Globus pallidus (tissue), 1 donor: Measurements from ENCODE around the gene SLC1A5.
"Not testable (repeated sequence)": the region's sequence is repeated elsewhere in the genome, so short reads cannot be mapped to it uniquely, and the experiment has no call there.

Experiments used
- DNase-seq: peaks from one replicate; pipeline ENCODE4 v3.0.0-alpha.2; 2015; ENCODE audit warnings: low spot score

The SLC1A5 gene

GRCh38 chr19:46788262-46788967 is at the start of gene SLC1A5:
SLC1A5 (minus strand) TSS chr19:46788594; CDS start chr19:46787965, 629 bp downstream.
- peak; percentile 66 for DNase-seq

DNA sequence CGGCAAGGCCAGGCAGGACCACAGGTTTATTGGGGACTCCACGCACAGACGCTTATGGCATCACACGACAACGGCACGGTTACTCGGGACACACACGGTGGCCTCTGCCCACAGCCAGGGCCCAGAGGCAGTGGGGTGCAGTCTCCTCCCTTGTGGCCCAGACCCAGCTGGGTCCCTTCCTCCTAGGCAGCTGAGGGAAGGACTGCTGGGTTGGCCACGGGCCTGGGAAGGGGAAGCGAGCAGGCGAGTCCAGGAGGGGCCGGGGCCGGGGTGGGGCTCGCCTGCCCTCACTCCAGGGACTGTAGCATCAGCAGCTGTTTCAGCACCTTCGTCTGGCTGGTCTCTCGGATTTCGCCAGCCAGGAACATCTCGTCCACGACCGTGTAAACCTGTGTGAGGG is 49.8 kb upstream of the SLC1A5 start:
- no peak for DNase-seq

DNA sequence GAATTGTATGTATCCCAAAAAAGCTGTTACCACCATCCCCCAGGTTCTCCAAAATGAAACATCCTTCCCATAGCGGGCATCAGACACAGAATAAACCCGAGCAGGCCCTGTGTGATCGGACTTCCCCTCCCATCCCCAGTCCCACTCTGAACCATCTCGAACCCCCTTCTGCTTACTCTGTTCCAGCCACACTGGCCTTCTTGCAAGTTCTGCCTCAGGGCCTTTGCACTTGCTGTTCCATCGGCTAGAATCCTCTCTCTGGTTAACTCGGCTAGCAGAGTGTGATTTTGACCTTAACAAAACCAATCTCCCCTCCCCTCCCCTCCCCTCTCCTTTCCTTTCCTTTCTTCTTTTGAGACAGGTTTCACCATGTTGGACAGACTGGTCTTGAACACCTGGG is 46.6 kb upstream of the SLC1A5 start:
- DNase-seq: no peak

- no peak for DNase-seq
Observed at GRCh38 chr19:46834121-46834520, 45.7 kb upstream of the SLC1A5 start.

DNA sequence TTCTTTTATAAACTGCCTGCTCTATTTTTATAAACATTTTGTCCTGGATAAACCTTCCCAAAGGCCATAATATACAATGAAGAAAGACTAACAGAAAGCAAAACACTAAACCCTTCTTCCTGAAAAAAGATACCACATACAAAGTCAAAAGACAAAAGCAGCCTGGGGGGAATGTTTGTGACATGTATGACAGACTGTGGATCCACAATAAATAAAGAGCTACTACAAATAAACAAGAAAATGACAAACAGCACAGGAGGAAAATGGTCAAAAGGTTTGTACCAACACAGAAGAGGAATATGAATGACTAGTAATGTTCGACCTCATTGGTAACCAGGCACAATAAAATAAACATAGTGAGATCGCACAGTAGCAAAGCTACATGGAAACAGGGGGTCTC is 42.5 kb upstream of the SLC1A5 start:
- no peak for DNase-seq

- DNase-seq: no peak
Observed at GRCh38 chr19:46828484-46828883, 40.1 kb upstream of the SLC1A5 start.

DNA sequence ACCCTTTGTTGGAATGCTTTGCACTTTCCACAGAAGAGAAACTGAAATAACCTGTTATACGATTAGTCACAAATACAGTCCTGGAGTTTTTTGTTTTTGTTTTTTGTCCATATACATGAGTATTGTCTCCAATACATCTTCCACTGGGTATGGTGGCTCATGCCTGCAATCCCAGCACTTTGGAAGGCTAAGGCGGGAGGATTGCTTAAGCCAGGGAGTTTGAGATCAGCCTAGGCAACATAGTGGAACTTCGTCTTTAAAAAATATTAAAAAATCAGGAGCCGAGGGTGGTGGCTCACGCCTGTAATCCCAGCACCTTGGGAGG is 37.3 kb upstream of the SLC1A5 start:
- DNase-seq: no peak

DNA sequence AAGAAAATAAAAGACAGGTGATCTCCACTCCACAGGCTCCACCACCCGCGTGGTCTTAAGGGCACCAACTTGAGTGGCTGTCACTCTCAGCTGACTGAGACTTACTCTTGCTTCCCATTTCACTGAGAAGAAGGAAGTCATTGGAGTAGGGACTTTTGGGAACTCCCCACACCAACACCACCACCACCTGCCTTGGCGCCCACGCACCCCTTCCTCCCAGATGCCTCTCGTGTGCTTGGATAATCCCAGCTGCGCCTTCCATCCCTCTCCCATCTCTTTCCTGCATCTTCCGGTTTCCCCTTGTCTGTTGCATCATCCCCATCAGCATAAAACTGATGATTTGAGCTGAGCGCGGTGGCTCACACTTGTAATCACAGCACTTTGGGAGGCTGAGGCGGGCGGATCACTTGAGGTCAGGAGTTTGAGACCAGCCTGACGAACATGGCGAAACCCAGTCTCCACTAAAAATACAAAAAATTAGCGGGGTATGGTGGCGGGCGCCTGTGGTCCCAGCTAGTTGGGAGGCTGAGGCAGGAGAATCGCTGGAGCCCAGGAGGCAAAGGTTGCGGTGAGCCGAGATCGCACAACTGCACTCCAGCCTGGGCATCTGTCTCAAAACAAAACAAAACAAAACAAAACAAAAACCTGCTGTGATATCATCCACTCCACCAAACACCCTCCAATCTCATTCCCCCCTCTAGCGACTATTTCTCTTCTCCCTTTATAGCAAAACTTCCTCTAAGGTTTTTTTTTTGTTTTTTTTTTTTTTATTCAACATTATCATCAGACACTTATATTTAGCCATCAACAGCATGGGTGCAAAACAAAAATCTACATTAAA is 36.7 kb upstream of the SLC1A5 start:
- peak; percentile 36 for DNase-seq

DNA sequence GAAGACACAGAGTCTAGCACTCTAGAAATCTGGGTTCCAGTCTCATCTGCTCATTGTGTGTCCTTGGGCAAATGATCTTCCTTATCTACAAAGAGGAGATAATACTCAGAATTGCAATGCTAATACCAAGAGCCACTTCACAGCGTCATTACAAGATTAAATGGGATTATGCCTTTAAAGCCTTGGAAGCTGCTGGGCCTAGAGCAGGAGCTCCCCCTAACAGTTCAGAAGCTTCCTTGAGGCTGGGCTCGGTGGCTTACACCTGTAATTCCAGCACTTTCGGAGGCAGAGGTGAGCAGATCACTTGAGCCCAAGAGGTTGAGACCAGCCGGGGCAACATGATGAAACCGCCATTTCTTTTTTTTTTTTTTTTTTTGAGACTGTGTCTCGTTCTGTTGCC is 34.7 kb upstream of the SLC1A5 start:
- DNase-seq: no peak

GRCh38 chr19:46822410-46822787 is 34.0 kb upstream of the SLC1A5 start:
- DNase-seq: not testable (repeated sequence)

DNA sequence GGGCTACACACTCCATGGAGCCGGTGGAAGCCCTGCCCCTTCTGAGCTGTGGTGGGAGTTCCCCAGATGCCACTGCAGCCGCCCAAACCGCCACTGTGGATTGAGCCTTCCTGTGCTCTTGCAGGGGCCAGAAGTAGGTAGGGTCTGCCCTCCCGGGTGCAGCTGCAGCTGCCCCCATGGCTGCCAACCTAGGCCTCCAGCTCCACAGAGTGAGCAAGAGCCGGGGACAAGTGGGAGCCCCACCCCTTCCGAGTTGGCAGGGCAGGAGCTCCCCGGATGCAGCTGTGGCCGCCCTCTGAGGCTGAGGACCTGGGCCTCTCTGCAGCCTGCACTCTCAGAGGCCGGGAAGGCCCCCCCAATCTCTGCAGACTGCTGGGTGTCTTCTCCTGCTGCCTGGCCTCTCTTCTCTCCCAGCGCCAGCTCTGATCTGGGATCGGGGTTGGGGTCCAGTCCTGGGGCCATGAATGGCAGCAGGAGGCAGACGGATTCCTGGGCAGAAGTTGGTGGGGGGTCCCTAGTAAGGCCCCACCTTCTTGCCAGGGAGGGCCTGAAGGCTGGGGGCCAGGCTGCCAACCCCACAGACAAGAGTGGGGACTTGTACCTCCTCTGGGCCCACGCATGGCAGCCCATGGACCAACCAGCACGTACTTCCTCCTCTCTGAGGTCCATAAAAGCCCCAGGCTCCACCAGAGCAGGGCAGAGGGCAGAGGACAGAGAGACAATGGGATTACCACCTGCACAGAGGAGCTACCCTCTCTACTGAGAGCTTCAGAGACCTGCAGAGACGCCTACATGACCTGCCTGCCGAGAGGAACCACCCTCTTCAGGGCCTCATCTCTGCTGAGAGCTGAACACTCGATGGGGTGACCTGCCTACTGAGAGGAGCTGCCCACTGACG is 33.4 kb upstream of the SLC1A5 start:
- DNase-seq: no peak

GRCh38 chr19:46818812-46819211 is 30.4 kb upstream of the SLC1A5 start:
- no peak for DNase-seq

GRCh38 chr19:46815833-46816627 is 27.6 kb upstream of the SLC1A5 start:
- no peak for DNase-seq

DNA sequence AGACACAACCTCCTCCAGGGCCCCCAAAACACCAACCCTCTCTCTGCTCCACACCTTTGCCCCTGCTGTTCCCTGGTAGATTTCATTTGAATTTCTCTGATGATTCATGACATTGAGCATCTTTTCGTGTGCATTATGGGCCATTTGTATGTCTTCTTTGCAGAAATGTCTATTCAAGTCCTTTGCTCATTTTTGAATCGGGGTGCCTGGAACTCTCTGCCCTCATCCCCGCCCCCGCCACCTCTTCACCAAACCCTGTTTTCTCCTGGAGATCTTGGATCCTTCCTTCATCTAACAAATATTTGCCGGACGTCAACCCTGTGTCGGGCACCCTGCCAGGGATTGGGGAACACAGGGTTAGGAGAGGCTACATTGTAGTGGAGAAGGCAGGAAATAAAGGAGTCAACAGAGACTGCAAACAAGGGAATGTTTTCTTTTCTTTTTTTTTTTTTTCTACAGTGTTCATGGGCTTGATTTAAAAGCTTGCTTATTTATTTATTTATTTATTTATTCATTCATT is 25.5 kb upstream of the SLC1A5 start:
- DNase-seq: no peak

DNA sequence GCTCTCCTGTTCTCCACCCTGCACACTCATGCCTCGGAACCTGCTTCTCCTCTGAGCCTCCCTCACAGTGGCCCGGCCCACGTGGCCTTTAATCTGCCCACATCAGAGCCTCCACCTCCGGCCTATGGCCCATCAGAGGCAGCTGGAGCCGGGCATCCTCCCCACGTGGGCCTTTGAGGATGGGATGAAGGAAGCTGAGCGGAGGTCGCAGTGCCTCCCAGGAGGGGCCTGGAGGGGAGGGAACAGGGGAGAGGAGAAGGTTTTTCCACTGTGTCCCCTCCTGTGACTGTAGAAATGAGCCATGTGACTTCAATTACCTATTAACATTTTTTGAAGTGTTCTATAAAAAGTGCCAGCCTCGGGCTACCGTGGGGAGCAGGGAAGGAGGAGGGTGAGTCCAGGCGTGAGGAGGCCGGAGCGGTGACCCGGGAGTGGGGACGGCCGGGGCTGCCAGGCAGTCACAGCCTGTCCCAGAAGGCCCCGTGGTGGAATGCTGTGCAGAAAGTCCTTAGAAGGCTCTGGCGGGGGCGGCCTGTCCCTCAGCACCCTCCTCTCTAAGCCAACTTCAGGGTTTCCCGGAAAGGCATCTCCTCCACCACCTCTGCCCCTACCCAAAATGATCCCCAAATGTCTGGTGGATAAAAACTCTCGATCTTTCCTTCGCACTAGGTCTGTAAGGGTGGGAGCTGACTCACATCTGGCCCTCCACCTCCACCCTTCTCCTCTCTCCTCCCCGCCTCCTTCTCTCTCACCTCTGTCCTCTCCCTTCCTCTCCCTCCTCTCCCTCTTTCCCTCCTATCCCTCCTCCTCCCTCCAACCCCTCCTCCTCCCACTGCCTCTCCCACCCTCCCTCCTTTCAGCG is 24.8 kb upstream of the SLC1A5 start:
- DNase-seq: no peak

GRCh38 chr19:46809534-46810272 is 21.3 kb upstream of the SLC1A5 start:
- DNase-seq: no peak

DNA sequence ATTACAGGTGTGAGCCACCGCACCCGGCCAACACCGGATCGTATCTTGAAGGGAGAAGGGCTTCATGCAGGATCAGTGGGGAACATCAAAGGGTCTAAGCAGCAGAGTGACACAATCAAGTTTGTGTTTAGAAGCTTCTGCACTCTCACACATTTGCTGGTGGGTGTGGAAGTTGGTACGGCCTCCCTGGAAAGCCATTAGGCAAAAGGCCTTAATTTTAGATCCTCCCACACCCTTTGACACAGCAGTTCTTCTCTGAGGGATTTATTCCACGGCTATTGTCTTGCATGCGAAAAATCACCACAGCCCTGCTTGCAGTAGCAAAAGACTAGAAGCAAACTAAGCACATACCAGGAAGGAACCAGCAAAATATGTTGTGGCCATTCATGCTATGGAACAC is 18.3 kb upstream of the SLC1A5 start:
- DNase-seq: no peak

DNA sequence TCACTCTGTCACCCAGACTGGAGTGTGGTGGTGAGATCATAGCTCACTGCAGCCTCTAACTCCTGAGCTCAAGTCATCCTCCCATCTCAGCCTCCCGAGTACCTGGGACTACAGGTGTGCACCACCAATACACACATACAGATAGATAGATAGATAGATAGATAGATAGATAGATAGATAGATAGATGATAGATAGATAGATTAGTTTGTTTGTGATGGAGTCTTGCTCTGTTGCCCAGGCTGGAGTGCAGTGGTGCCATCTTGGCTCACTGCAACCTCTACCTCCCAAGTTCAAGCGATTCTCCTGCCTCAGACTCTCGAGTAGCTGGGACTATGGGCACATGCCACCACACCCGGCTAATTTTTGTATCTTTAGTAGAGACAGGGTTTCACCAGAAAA is 16.0 kb upstream of the SLC1A5 start:
- DNase-seq: not testable (repeated sequence)

DNA sequence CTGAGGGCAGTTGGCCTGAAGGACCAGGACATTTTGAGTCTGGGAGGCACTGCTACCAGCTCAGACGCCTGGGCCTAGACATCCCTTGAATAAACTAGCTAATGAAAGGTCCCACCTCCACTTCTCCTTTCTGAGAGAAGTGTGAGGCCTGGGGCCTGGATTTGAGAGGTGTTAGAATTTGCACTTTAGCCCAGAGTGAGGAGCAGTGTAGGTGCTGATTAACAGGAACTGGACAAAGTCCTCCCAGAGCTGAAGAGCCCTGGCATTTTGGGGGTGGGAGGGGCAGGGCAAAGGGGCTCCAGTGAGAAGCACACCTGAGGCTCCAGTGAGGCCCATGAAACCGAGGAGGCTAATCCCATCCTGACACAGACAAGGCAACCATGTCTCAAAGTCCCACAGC is 15.2 kb upstream of the SLC1A5 start:
- DNase-seq: no peak

DNA sequence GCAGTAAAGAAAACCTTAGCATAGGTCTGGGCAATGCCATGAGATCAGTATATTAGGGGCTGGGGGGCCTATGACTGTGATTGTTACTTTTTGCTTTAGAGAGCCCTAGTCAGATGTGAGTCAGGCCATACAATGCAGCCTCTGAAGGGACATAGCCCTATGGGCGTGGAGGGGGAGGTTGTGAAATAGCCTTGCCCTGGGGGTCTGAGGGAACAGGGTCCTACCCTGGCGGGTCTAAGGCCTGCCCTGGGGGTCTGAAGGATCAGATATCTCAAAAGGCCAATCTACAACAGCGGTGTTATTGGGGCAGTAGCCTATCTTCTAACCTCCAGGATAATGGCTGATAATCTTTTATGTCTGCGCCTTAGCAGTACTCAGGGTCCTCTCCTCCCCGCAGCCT is 13.8 kb upstream of the SLC1A5 start:
- DNase-seq: no peak
